ENCODE results near the gene MACROD2.

The MACROD2 gene

DNA sequence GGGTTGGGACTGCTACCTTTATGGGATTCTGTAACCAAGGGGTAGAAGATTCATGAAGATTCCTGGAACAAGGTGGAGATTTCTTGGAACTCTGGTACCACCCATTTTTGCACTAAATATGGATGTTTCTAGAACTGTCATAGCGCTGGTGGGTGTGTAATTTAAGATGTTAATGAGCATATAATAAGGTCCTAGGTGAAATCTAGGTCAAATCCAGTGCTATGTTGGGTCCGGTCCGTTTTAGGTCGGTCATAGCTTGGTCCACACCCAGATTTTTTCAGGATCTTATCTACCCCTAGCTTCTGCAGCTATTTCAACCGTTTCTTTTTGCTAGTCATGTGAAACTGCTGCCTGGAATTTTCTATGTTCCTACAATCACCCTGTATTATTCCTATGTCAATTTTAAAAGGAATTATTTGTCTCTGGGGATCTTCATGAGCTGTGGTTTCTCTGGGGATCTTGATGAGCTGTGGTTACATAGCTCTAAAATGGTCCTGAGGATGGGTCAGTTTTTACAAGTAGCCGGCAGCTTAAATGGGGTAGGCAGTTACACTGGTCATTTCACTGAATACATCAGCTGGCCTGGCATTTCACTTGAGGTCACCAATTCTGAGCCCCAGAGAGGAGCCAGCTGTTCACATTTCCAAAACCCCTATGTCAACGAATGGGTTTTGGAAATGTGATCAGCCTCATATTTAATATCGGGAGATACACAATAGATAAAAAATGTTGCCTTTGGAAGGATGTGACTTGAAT lies 994.4 kb downstream of the MACROD2 start:
- no peak for DNase-seq (ENCODE audit: extremely low read depth, low read depth)
- TF ChIP-seq, protein P1, sequence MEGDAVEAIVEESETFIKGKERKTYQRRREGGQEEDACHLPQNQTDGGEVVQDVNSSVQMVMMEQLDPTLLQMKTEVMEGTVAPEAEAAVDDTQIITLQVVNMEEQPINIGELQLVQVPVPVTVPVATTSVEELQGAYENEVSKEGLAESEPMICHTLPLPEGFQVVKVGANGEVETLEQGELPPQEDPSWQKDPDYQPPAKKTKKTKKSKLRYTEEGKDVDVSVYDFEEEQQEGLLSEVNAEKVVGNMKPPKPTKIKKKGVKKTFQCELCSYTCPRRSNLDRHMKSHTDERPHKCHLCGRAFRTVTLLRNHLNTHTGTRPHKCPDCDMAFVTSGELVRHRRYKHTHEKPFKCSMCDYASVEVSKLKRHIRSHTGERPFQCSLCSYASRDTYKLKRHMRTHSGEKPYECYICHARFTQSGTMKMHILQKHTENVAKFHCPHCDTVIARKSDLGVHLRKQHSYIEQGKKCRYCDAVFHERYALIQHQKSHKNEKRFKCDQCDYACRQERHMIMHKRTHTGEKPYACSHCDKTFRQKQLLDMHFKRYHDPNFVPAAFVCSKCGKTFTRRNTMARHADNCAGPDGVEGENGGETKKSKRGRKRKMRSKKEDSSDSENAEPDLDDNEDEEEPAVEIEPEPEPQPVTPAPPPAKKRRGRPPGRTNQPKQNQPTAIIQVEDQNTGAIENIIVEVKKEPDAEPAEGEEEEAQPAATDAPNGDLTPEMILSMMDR (IDR thresholded peaks at IDR 0.05; ENCODE audit: low read depth, low read length), result no peak

DNA sequence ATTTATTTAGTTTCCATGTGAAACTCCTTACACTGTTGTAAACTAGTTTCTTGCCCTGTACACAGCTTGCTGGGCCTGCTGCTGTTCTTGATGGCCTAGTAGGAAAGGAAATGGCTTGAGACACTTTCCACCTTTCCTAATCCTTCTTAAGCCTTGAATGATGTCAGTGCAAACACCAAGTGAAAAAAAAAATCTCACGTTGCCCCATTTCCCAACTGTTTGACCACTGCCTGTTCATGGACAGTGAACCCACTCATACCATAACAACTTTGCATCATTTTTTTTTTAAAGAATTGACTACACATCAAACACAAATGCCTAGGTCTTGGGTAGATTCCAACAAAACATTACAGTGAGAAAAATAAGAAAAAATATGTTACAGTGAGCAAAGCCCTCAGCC lies 995.7 kb downstream of the MACROD2 start:
- peak; percentile 5 for DNase-seq (ENCODE audit: extremely low read depth, low read depth)
- TF ChIP-seq, protein P1 (IDR thresholded peaks at IDR 0.05; ENCODE audit: low read depth, low read length), result no peak

DNA sequence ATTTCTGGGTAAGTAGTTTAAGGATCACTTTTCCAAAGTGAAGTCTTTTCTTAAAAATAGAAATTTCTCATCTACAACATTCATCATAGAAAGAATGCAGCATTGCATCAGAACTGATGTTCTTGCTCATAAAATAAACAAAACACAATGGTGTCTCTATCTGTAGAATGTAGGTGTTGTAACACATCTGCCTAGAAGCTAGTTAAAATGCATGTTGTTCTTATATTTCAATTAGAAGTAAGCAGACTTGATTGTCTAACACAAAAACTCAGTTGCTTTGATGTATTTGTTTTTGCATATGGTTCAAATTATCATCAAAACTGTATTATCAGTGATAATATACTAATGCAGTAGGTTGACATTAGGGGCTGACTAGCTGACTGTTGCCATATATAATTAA lies 996.8 kb downstream of the MACROD2 start:
- DNase-seq (ENCODE audit: extremely low read depth, low read depth), result peak; percentile 36

DNA sequence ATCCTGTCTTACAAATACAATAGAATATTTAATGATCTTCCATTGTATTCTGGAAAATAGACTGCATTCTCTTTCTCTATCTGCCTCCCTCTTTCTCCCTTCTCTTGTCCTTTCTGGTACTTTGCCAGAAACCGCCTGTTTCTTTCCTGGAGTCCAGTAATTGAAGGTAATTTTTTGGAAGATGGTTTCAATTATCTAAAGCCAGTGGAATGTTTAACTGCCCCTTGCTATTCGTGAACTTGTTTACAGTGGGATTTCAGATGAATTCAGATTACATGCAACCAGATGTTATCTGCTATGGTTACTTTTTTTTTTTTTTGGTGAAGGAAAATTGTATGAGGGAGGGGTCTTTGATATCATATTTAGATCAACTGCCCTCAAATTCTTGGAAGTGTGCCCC lies 997.6 kb downstream of the MACROD2 start:
- TF ChIP-seq, protein P1 (IDR thresholded peaks at IDR 0.05; ENCODE audit: low read depth, low read length), result no peak
- peak; percentile 54 for DNase-seq (ENCODE audit: extremely low read depth, low read depth)

More for the DNA sequence above, 996.8 kb downstream of the MACROD2 start:
- TF ChIP-seq, protein P1 (IDR thresholded peaks at IDR 0.05; ENCODE audit: low read depth, low read length), result no peak

DNA sequence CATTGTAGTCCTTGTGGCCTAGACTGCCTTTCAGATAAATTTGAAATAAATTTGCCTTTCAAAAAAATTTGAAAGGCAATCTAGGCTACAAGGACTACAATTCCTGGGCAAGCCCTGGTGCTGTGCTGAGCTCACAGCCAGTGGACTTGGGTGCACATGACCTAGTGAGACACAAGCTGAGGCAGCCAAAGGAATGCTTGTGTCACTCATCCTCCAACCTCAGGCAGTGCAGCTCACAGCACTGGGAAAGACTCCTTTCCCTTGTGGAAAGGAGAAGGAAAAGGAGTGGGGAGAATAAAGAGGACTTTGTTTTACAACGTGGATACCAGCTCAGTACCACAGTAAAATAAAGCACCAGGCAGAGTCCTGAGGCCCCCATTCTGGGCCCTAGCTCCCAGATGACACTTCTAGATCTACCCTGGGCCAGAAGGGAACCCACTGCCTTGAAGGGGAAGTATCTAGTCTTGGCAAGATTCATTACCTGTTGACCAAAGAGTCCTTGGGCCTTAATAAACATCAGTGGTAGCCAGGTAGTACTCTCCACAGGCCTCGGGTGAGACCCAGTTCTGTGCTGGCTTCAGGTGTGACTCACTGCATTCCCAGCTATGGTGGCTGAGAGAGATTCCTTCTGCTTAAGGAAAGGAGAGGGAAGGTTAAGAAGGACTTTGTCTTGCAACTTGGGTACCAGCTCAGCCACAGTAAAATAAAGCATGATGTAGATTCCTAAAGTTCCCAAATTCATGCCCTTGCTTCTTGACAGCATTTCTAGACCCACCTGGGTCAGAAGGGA lies 1001.8 kb downstream of the MACROD2 start:
- DNase-seq (ENCODE audit: extremely low read depth, low read depth), result no peak
- TF ChIP-seq, protein P1 (IDR thresholded peaks at IDR 0.05; ENCODE audit: low read depth, low read length), result no peak

DNA sequence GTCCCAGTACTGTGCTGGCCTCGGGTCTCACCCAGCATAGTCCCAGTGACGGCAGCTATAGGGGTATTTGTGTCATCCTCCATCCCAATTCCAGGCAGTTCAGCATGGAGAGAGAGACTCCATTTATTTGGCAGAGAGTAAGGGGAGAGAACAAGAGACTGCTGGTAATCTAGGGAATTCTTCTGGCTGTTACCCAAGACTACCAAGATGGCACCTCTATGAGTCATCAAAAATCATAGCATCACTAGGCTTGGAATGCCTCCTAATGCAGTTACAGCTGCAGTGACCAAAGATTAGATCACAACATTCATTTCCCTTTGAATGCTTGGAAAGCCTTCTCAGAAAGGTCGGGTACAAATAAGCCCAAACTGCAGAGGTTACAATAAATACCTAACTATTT lies 1002.5 kb downstream of the MACROD2 start:
- DNase-seq (ENCODE audit: extremely low read depth, low read depth), result peak; percentile 5
- TF ChIP-seq, protein P1 (IDR thresholded peaks at IDR 0.05; ENCODE audit: low read depth, low read length), result no peak

Measured in AG09319 (cell line).